ENCODE measurements around the gene GNG7.
A peak's percentile ranks its signal among the peaks of the same experiment; 100 is the strongest.

The GNG7 gene

DNA sequence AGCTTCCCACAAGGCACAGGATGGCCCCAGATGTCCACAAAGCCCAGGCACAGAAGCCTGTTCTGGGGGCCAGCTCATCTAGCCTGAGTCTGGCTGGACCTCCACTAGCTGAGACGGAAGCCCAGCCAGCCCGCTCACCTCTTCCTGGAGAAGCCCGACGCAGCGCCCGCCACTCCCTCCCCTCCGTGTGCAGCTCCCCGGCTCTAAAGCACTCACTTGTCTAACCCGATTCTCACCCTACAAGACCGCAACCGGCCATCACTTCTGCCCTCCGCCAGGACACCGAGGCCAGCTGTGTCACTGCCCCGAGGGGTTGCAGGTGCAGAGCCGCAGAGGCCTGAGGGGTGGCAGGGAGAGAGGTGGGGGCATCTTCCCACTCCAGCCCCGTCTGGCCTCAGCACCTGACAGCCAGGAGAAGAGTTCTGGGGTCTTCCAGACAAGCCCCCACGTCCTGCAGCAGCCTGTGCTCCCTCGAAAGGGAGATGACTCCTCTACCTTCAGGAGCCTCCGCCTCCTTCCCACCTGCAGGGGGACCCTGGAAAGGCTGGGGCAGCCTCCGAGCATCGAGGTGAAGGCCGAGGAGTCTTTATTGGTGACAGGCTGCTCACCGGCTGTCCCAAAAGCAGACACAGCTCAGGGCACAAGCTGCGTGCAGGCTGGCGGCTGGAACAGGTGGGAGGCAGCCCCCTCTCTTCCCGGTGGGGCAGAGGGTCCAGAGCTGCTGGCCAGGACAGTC, 24.6 kb upstream of the GNG7 start:
- no peak for DNase-seq
- Histone ChIP-seq H2AFZ (ENCODE audit: low read length) (no peak overlapping the region; the same call in 1 of the 2 replicates), H3K4me3 (ENCODE audit: low read length) (no peak overlapping the region), H3K36me3 (replicated peaks; ENCODE audit: insufficient read depth, low read length) (no peaks in the 10 kb centered on the region), H3F3A (ENCODE audit: insufficient read depth, low read length) (no peaks in the 10 kb centered on the region), H3K9ac (ENCODE audit: low read length) (no peak overlapping the region), H3K9me2 (replicated peaks; ENCODE audit: insufficient read depth, low read length) (no peaks in the 10 kb centered on the region), H4K20me1 (ENCODE audit: insufficient read depth, low read length) (no peaks in the 10 kb centered on the region), H3K27ac (ENCODE audit: low read length) (no peak overlapping the region), H3K79me2 (ENCODE audit: low read length) (no peaks in the 10 kb centered on the region), H3K4me2 (ENCODE audit: low read depth, low read length) (no peak overlapping the region), H3K4me1 (ENCODE audit: low read length) (no peaks in the 10 kb centered on the region), H3K9me3 (replicated peaks; ENCODE audit: insufficient read depth, low read length) (no peaks in the 10 kb centered on the region), H3K27me3 (replicated peaks; ENCODE audit: insufficient read depth, low read length) (peaks cover 54% of the 10 kb centered on the region)
- peak; percentile 15 for TF ChIP-seq EZH2 (optimal IDR thresholded peaks at IDR 0.05; ENCODE audit: low read depth, low read length)
- TF ChIP-seq, protein P1, sequence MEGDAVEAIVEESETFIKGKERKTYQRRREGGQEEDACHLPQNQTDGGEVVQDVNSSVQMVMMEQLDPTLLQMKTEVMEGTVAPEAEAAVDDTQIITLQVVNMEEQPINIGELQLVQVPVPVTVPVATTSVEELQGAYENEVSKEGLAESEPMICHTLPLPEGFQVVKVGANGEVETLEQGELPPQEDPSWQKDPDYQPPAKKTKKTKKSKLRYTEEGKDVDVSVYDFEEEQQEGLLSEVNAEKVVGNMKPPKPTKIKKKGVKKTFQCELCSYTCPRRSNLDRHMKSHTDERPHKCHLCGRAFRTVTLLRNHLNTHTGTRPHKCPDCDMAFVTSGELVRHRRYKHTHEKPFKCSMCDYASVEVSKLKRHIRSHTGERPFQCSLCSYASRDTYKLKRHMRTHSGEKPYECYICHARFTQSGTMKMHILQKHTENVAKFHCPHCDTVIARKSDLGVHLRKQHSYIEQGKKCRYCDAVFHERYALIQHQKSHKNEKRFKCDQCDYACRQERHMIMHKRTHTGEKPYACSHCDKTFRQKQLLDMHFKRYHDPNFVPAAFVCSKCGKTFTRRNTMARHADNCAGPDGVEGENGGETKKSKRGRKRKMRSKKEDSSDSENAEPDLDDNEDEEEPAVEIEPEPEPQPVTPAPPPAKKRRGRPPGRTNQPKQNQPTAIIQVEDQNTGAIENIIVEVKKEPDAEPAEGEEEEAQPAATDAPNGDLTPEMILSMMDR (IDR thresholded peaks at IDR 0.05; ENCODE audit: low read length): no peak

DNA sequence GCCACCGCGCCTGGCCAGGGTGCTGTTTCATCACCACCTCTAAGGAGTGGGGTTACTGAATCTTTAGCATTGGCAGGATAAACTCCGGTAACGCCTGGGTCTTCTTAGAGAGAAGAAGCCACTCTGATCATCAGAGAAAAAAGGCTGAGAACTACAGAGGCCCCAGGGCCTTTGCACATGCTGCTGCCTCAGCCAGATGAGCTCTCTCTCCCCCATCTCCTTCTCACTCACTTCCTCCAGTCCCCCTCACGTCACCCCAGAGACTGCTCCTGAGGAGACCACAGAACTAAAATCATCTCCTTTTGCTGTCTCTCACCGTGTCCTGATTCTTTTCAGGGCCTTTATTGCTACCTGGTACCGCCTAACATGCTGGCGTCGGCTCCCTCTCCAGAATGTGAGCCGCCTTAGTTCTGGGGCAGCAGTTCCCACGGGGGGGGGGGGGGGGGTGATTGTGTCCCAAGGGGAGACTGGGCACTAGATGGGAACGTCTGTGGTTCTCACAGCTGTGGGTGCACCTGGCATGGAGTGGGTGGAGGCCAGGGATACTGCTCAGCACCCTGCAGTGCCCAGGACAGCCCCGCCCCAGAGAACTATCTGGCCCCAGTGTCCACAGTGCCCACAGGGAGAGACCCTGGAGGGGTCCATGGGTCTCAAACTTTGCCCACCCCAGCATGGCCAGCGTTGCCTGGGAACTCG, 23.8 kb upstream of the GNG7 start:
- Histone ChIP-seq H3K4me1 (ENCODE audit: low read length) (no peaks in the 10 kb centered on the region), H3K27me3 (replicated peaks; ENCODE audit: insufficient read depth, low read length) (peaks cover 61% of the 10 kb centered on the region), H4K20me1 (ENCODE audit: insufficient read depth, low read length) (no peaks in the 10 kb centered on the region), H3K4me3 (ENCODE audit: low read length) (no peak overlapping the region), H3K9me2 (replicated peaks; ENCODE audit: insufficient read depth, low read length) (no peaks in the 10 kb centered on the region), H3K79me2 (ENCODE audit: low read length) (no peaks in the 10 kb centered on the region), H3K4me2 (ENCODE audit: low read depth, low read length) (no peak overlapping the region), H3F3A (ENCODE audit: insufficient read depth, low read length) (no peaks in the 10 kb centered on the region), H3K36me3 (replicated peaks; ENCODE audit: insufficient read depth, low read length) (no peaks in the 10 kb centered on the region), H3K9me3 (replicated peaks; ENCODE audit: insufficient read depth, low read length) (no peaks in the 10 kb centered on the region), H2AFZ (ENCODE audit: low read length) (no peak overlapping the region), H3K9ac (ENCODE audit: low read length) (no peak overlapping the region), H3K27ac (ENCODE audit: low read length) (no peak overlapping the region)
- no peak for DNase-seq
- TF ChIP-seq EZH2phosphoT487 (IDR thresholded peaks at IDR 0.05; ENCODE audit: low read length) (no peak), EZH2 (optimal IDR thresholded peaks at IDR 0.05; ENCODE audit: low read depth, low read length) (no peak)
- TF ChIP-seq, protein P1 (IDR thresholded peaks at IDR 0.05; ENCODE audit: low read length): no peak

DNA sequence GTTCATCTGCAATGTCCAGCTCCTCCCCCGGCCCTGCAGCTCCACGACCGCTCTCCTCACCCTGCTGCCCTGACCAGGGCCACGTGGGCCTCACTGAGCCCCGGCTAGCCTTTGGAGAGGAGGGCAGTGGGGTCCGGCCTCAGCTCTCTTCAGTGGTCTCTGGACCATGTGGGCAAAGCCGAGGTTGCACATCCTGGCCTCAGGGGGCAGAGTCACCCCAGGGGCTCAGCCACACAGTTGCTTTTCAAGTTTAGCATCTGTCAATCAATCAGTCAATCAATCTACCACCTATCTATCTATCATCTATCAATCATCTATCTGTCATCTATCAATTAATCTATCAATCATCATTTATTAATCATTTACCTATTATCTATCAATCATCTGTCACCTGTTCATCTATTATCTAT, 21.7 kb upstream of the GNG7 start:
- H3K4me1 ChIP-seq (ENCODE audit: low read length): no peaks in the 10 kb centered on the region
- H4K20me1 ChIP-seq (ENCODE audit: insufficient read depth, low read length): no peaks in the 10 kb centered on the region
- no peak overlapping the region for H3K9ac ChIP-seq (ENCODE audit: low read length)
- H2AFZ ChIP-seq (ENCODE audit: low read length): no peak overlapping the region
- TF ChIP-seq EZH2phosphoT487 (IDR thresholded peaks at IDR 0.05; ENCODE audit: low read length) (no peak), EZH2 (optimal IDR thresholded peaks at IDR 0.05; ENCODE audit: low read depth, low read length) (no peak)
- TF ChIP-seq, protein P1 (IDR thresholded peaks at IDR 0.05; ENCODE audit: low read length): no peak
- peaks cover 76% of the 10 kb centered on the region for H3K27me3 ChIP-seq (replicated peaks; ENCODE audit: insufficient read depth, low read length)
- 0 out of 2 replicates have a peak, but pooled peaks cover 4% of the 10 kb centered on the region for H3F3A ChIP-seq (ENCODE audit: insufficient read depth, low read length)
- H3K4me2 ChIP-seq (ENCODE audit: low read depth, low read length): no peak overlapping the region
- H3K4me3 ChIP-seq (ENCODE audit: low read length): no peak overlapping the region
- no peaks in the 10 kb centered on the region for H3K79me2 ChIP-seq (ENCODE audit: low read length)
- H3K36me3 ChIP-seq (replicated peaks; ENCODE audit: insufficient read depth, low read length): no peaks in the 10 kb centered on the region
- no peaks in the 10 kb centered on the region for H3K9me3 ChIP-seq (replicated peaks; ENCODE audit: insufficient read depth, low read length)
- no peak overlapping the region for H3K27ac ChIP-seq (ENCODE audit: low read length)
- H3K9me2 ChIP-seq (replicated peaks; ENCODE audit: insufficient read depth, low read length): no peaks in the 10 kb centered on the region
- DNase-seq: no peak

Data from MM.1S (cell line).